OCI-LY1 (cell line): ENCODE results near the gene BLMH.

Source experiments
- EZH2 ChIP-seq: fragments of 200-600 bp; sonication (generic), shearing (Covaris generic); IDR thresholded peaks from 2 replicates; pipeline ENCODE4 v1.8.0; 2017; ENCODE audit warnings: borderline replicate concordance, mixed run types, mild to moderate bottlenecking, antibody characterized with exemption, low read length, moderate library complexity, mixed read lengths
- TF ChIP-seq, protein P1 (sequence below): fragments of 200-600 bp; sonication (generic), shearing (Covaris generic); IDR thresholded peaks from 2 replicates; pipeline ENCODE4 v1.5.1; 2017; ENCODE audit warnings: mild to moderate bottlenecking, antibody characterized with exemption, low read length, moderate library complexity, mixed read lengths

DNA sequence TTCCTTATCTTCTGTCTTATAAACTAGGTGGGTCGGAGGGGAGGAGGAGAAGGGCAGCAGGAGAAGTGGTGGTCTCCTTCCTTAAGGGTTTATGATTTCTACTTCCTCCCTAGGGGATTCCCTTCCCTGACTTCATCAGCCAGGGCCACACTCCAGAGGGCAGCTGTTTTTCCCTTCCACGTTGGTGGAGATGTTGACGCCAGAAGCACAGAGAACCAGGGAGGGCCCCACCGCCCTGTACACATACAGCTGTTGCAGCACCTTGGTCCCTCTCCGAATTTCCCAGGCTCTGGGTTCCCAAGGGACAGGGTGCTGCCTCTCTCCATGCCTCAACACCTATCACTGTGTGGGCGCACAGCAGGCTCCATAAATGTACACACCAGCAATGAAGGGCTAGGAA is 50.7 kb downstream of the BLMH start:
- TF ChIP-seq, protein P1, sequence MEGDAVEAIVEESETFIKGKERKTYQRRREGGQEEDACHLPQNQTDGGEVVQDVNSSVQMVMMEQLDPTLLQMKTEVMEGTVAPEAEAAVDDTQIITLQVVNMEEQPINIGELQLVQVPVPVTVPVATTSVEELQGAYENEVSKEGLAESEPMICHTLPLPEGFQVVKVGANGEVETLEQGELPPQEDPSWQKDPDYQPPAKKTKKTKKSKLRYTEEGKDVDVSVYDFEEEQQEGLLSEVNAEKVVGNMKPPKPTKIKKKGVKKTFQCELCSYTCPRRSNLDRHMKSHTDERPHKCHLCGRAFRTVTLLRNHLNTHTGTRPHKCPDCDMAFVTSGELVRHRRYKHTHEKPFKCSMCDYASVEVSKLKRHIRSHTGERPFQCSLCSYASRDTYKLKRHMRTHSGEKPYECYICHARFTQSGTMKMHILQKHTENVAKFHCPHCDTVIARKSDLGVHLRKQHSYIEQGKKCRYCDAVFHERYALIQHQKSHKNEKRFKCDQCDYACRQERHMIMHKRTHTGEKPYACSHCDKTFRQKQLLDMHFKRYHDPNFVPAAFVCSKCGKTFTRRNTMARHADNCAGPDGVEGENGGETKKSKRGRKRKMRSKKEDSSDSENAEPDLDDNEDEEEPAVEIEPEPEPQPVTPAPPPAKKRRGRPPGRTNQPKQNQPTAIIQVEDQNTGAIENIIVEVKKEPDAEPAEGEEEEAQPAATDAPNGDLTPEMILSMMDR, result no peak
- TF ChIP-seq EZH2, result no peak
